ENCODE results near the gene ATP1A3.

Gene ATP1A3

DNA sequence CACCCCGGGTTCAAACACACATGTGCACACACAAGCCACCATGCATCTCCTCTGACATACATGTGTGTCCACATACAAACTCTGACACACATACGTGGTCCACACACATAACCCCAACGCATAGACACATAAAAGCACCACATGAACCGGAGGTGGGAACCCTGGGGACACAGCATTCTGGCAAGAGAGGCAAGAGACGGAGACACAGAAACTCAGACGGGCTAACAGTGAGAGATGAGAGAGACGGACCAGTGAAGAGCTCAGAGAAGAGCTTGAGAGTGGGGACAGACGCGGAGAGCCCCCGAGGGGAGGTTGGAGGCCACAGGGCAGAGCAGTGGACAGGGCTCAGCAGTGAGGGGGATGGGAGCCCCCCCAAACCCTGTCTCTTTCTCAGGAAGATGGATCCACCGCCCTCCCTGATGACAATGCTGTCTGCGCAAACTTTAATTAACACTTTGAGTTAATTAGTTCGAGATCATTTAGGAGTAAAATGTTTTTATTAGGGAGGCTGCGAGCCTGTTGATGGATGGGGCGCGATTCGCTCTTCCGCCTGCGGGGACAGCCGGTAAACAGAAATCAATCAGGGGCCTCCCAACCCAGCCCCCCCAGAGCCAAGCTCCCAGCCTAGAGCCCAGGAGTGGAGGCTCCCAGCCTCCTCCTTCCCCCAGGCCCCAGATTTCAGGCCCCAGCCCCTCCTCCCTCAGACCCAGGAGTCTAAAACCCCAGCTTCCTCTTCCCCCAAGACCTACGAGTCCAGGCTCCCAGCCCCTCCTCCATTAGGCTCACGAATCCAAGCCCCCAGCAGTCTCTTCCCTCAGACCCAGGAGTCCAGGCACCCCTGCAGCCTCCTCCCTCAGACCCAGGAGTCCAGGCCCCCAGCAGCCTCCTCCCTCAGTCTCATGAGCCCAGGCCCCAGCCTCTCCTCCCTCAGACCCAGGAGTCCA, 56.2 kb downstream of the ATP1A3 start:
- DNase-seq (ENCODE audit: low read depth), result no peak
- TF ChIP-seq, protein P1, sequence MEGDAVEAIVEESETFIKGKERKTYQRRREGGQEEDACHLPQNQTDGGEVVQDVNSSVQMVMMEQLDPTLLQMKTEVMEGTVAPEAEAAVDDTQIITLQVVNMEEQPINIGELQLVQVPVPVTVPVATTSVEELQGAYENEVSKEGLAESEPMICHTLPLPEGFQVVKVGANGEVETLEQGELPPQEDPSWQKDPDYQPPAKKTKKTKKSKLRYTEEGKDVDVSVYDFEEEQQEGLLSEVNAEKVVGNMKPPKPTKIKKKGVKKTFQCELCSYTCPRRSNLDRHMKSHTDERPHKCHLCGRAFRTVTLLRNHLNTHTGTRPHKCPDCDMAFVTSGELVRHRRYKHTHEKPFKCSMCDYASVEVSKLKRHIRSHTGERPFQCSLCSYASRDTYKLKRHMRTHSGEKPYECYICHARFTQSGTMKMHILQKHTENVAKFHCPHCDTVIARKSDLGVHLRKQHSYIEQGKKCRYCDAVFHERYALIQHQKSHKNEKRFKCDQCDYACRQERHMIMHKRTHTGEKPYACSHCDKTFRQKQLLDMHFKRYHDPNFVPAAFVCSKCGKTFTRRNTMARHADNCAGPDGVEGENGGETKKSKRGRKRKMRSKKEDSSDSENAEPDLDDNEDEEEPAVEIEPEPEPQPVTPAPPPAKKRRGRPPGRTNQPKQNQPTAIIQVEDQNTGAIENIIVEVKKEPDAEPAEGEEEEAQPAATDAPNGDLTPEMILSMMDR (conservative IDR thresholded peaks at IDR 0.05; ENCODE audit: low read depth, low read length), result no peak
- no peak overlapping the region for H3K4me3 ChIP-seq (ENCODE audit: low read length)

- H3K4me3 ChIP-seq (ENCODE audit: low read length), result no peak overlapping the region
- TF ChIP-seq, protein P1 (conservative IDR thresholded peaks at IDR 0.05; ENCODE audit: low read depth, low read length), result no peak
- no peak for DNase-seq (ENCODE audit: low read depth)
Observed at GRCh38 chr19:41936961-41937360, 57.1 kb downstream of the ATP1A3 start.

DNA sequence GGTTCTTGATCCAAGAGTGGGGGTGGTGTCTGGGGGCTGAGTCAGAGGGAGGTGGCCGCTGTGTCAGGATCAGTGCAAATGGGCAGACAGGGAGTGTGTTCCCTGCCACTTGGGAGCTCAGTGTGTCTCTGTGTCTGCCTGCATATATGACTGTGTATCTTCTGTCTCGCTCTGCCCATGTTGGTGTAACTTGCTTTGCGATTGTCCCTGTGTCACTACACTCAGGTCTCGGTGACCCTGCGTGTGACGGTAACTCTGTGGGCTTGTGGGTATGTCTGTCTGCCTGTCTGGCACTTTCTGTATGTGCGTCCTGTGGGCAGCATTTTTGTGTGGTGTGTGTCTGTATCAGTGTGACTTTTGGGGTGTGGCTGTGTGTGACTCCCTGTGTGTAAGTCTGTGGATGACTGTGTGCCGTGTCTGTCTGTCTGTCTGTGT, 57.6 kb downstream of the ATP1A3 start:
- TF ChIP-seq, protein P1 (conservative IDR thresholded peaks at IDR 0.05; ENCODE audit: low read depth, low read length), result no peak
- no peak overlapping the region for H3K4me3 ChIP-seq (ENCODE audit: low read length)

GRCh38 chr19:41935760-41936415, 58.1 kb downstream of the ATP1A3 start:
- no peak overlapping the region for H3K4me3 ChIP-seq (ENCODE audit: low read length)
- DNase-seq (ENCODE audit: low read depth), result no peak
- TF ChIP-seq, protein P1 (conservative IDR thresholded peaks at IDR 0.05; ENCODE audit: low read depth, low read length), result no peak

More for the DNA sequence above, 57.6 kb downstream of the ATP1A3 start:
- no peak for DNase-seq (ENCODE audit: low read depth)

DNA sequence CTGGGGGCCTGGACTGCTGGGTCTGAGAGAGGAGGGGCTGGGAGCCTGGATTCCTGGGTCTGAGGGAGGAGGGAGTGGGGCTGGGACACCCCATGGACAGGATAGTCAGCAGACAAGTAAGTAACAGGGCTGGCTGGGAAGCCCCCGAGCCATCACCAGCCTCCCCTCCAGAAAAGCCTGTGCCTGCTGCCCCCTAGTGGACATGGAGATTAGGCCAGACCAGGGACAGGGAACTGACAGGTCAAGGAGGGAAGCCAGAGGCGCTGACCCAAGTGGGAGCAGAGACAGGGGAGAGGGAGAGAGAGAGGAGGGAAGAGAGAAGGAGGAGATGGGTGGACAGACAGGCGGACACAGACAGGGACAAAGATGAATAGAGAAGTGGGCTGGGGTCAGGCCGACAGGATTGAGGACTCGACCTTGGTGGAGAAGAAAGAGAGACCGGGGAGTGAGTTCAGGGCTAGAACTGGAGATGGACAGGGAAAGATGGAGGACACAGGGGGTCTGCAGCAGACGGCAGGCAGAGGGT, 59.1 kb downstream of the ATP1A3 start:
- no peak for DNase-seq (ENCODE audit: low read depth)
- no peak overlapping the region for H3K4me3 ChIP-seq (ENCODE audit: low read length)
- TF ChIP-seq, protein P1 (conservative IDR thresholded peaks at IDR 0.05; ENCODE audit: low read depth, low read length), result peak; percentile 98

- TF ChIP-seq, protein P1 (conservative IDR thresholded peaks at IDR 0.05; ENCODE audit: low read depth, low read length), result no peak
- DNase-seq (ENCODE audit: low read depth), result no peak
- H3K4me3 ChIP-seq (ENCODE audit: low read length), result no peak overlapping the region
Observed at GRCh38 chr19:41933693-41934426, 60.2 kb downstream of the ATP1A3 start.
